HepG2 (cell line): ENCODE measurements around the gene CDX1. TPM values are rescaled to one million over a fixed set of nuclear protein-coding genes. Genes with fewer than 3 reads are reported as not detected.

Experiments used
- ATAC-seq: fragments of 200-7000 bp; cut with Tn5 transposase; 3 replicates; pipeline ENCODE4 v1.9.1; 2020; ENCODE audit warnings: mild to moderate bottlenecking, moderate library complexity
- BruUV-seq: library from RNA; stranded (reverse); fragments of 400-500 nt; replicated peaks from 2 replicates; lab custom pipeline; 2021; lab: Mats Ljungman, UMichigan
- CTCF ChIA-PET: fragments of 300-600 bp; formaldehyde crosslinking; extraction: SDS; loops from one replicate; lab custom pipeline; 2021; ENCODE audit warnings: low total read pairs, inconsistent platforms, low intra/inter-chr PET ratio; lab: Yijun Ruan, JAX
- POLR2A ChIA-PET: fragments of 350-600 bp; sonication (Branson Sonifier 250); formaldehyde crosslinking; loops from one replicate; lab custom pipeline; 2020; ENCODE audit warnings: antibody characterized with exemption, inconsistent platforms; lab: Yijun Ruan, JAX
- DNase-seq: peaks from one replicate; pipeline ENCODE4 v3.0.0-alpha.2; 2015; ENCODE audit warnings: low spot score
- FAIRE-seq: peaks from 3 replicates; lab custom pipeline; 2011; peaks lifted over from hg19 to GRCh38; lab: Jason Lieb, UNC
- H2AFZ ChIP-seq: one replicate; pipeline ENCODE4 v1.6.1; 2011; ENCODE audit warnings: low read length, inconsistent platforms
- H3K27ac ChIP-seq: fragments of 300-600 bp; 3 replicates; pipeline ENCODE4 v1.8.0; 2011; ENCODE audit warnings: mixed run types, mild to moderate bottlenecking, mixed read lengths, low read length, inconsistent platforms; ENCODE audit not compliant: insufficient read depth; ENCODE audit errors: extremely low read length
- H3K27me3 ChIP-seq, 2 experiments: fragments of 200-600 bp in 1 of 2; 2 replicates in 1 of 2; 3 replicates in 1 of 2; pipeline versions ENCODE4 v1.6.0 to v1.8.0; 2011; ENCODE audit warnings: low read length in 2 of 2, mild to moderate bottlenecking in 2 of 2, moderate library complexity in 2 of 2, inconsistent platforms in 1 of 2; ENCODE audit not compliant: insufficient read depth in 2 of 2, control insufficient read depth in 1 of 2
- H3K36me3 ChIP-seq, 2 experiments: fragments of 200-600 bp in 1 of 2; replicated peaks in 1 of 2; 2 replicates in 1 of 2; 3 replicates in 1 of 2; pipeline versions ENCODE4 v1.5.1 to v1.8.0; 2011; ENCODE audit warnings: low read length in 2 of 2, inconsistent platforms in 1 of 2; ENCODE audit not compliant: insufficient read depth in 2 of 2, control insufficient read depth in 1 of 2
- H3K4me1 ChIP-seq: 2 replicates; pipeline ENCODE4 v1.5.1; 2012; ENCODE audit warnings: low read length, inconsistent platforms; ENCODE audit not compliant: insufficient read depth
- H3K4me2 ChIP-seq: 2 replicates; pipeline ENCODE4 v1.6.0; 2011; ENCODE audit warnings: low read depth, low read length, inconsistent platforms
- H3K4me3 ChIP-seq, 3 experiments: fragments of 200-600 bp in 1 of 3; sonication (generic), shearing (Covaris generic) in 1 of 3; replicated peaks in 1 of 3; 2 replicates each; pipeline ENCODE4 v1.5.1; 2011 to 2016; ENCODE audit warnings: low read length in 3 of 3, inconsistent platforms in 2 of 3, low read depth in 2 of 3, mild to moderate bottlenecking in 2 of 3, control low read depth in 1 of 3, mixed read lengths in 1 of 3; ENCODE audit not compliant: insufficient read depth in 1 of 3
- H3K79me2 ChIP-seq: one replicate; pipeline ENCODE4 v1.6.1; 2011; ENCODE audit warnings: low read length, inconsistent platforms; ENCODE audit not compliant: insufficient read depth
- H3K9ac ChIP-seq: 2 replicates; pipeline ENCODE4 v1.6.0; 2011; ENCODE audit warnings: mild to moderate bottlenecking, low read depth, low read length, inconsistent platforms; ENCODE audit not compliant: insufficient read depth
- H3K9me3 ChIP-seq: 2 replicates; pipeline ENCODE4 v1.5.1; 2012; ENCODE audit warnings: mild to moderate bottlenecking, low read length
- H4K20me1 ChIP-seq: 2 replicates; pipeline ENCODE4 v1.6.0; 2011; ENCODE audit warnings: inconsistent platforms, mild to moderate bottlenecking, low read length, moderate library complexity; ENCODE audit not compliant: insufficient read depth
- ZBTB40 ChIP-seq, 2 experiments: fragments of 450-650 bp in 1 of 2; sonication (generic) in 1 of 2; formaldehyde crosslinking in 1 of 2; IDR thresholded peaks; 2 replicates each; pipeline versions ENCODE4 v1.6.1 to v1.8.0; 2016 to 2022; ENCODE audit warnings: antibody characterized with exemption in 1 of 2, mild to moderate bottlenecking in 1 of 2, missing genetic modification reagents in 1 of 2
- WGBS: methylation state at CpG from one replicate; pipeline ENCODE4 v1.1.6; 2017; ENCODE audit warnings: low lambda C conversion rate; 5-methylcytosine and 5-hydroxymethylcytosine counted together
- in situ Hi-C: cut with HindIII; loops from 2 replicates; pipeline ENCODE4 v1.10.0; 2017; ENCODE audit warnings: low pct_unique_long_range_greater_than_20kb; ENCODE audit not compliant: extremely low pct_ligation_motif_present
- intact Hi-C: fragments of 100-400 bp; cut with micrococcal nuclease; formaldehyde crosslinking; loops from one replicate; pipeline ENCODE4 v1.10.0; 2022; ENCODE audit not compliant: unreplicated experiment
- polyA plus RNA-seq, 8 experiments: library from polyadenylated mRNA; depleted of rRNA in 3 of 8; stranded (reverse) in 7 of 8; unstranded in 1 of 8; fragments of >200 nt; fragmentation: Illumina TruSeq in 4 of 8; extraction: Trizol in 4 of 8; gene quantifications; 2 replicates each; pipeline versions ENCODE4 v1.2.1 to v1.2.3, GENCODE V29; 2011 to 2016; ENCODE audit warnings: low read depth in 4 of 8, missing spikeins in 1 of 8, mixed read lengths in 1 of 8; ENCODE audit not compliant: insufficient read depth in 1 of 8
- total RNA-seq, 5 experiments: library from RNA; depleted of rRNA; stranded (reverse); fragments of >200 nt; fragmentation: Illumina TruSeq; extraction: Trizol; gene quantifications; 2 replicates each; pipeline ENCODE4 v1.2.3, GENCODE V29; 2016; ENCODE audit warnings: low read depth in 1 of 5

CDX1 gene
- total and polyA plus RNA-seq, 2 of the 13 experiments (the other 11 are each of a cell fraction or from before 2014, with no cell fraction given) = not detected

GRCh38 chr5:150168864-150169263 lies 2.3 kb downstream of the CDX1 start:
- Histone ChIP-seq H3K27me3 (peaks cover 1 to 22% of the 10 kb centered on the region in 2 experiments; a peak in 3 of 5 replicates), H3K36me3 (no peaks in the 10 kb centered on the region), H3K4me2 (no peak overlapping the region), H3K4me3 (no peak overlapping the region), H4K20me1 (no peaks in the 10 kb centered on the region), H2AFZ (no peak overlapping the region), H3K79me2 (no peaks in the 10 kb centered on the region), H3K9ac (no peak overlapping the region), H3K27ac (no peak overlapping the region), H3K9me3 (no peaks in the 10 kb centered on the region), H3K4me1 (peaks cover 17% of the 10 kb centered on the region)
- DNase-seq = no peak
- TF ChIP-seq ZBTB40 (IDR thresholded peaks at IDR 0.05) (no peak), ZBTB40 (CRISPR knock-in tag; IDR thresholded peaks at IDR 0.05) (no peak)
- BruUV-seq = no TSS peak
- ChIA-PET CTCF (no interaction called here), POLR2A (no interaction called here)
- intact Hi-C loops = no loop called here
- FAIRE-seq = no peak
- no peak for ATAC-seq
- WGBS = 4% methylated on average over 3 of the region's 3 CpGs
- in situ Hi-C loops = no loop called here
